K562 (cell line): ENCODE data around the gene ELAC2. TPM values are rescaled to one million over a fixed set of nuclear protein-coding genes. Genes with fewer than 3 reads are reported as not detected.

Source experiments
- ATAC-seq: fragments of 200-7000 bp; cut with Tn5 transposase; 3 replicates; pipeline ENCODE4 v1.9.1; 2020; ENCODE audit warnings: moderate library complexity
- BruUV-seq: library from RNA; stranded (reverse); fragments of 400-500 nt; replicated peaks from 2 replicates; lab custom pipeline; 2021; lab: Mats Ljungman, UMichigan
- CTCF ChIA-PET: fragments of 300-600 bp; formaldehyde crosslinking; extraction: SDS; loops from one replicate; lab custom pipeline; 2021; ENCODE audit warnings: low intra/inter-chr PET ratio; lab: Yijun Ruan, JAX
- POLR2A ChIA-PET: fragments of 300-600, 350-650 bp; sonication (Branson Sonifier 250); formaldehyde crosslinking; extraction: SDS; loops from one replicate; lab custom pipeline; 2021; ENCODE audit warnings: antibody characterized with exemption, inconsistent platforms; lab: Yijun Ruan, JAX
- DNase-seq, 4 experiments: peaks; one replicate each; pipeline versions ENCODE4 v3.0.0 to v3.0.0-alpha.2; 2011 to 2018; ENCODE audit warnings: low spot score in 3 of 4, mixed read lengths in 3 of 4; ENCODE audit errors: extremely low read depth in 1 of 4
- FAIRE-seq: peaks from 2 replicates; lab custom pipeline; 2011; peaks lifted over from hg19 to GRCh38; lab: Jason Lieb, UNC
- H2AFZ ChIP-seq: 2 replicates; pipeline ENCODE4 v1.6.0; 2011; ENCODE audit warnings: low read depth, low read length, control low read depth, inconsistent platforms
- H3K27ac ChIP-seq: fragments of 200-600 bp; 3 replicates; pipeline ENCODE4 v1.8.0; 2011; ENCODE audit warnings: low read depth, mild to moderate bottlenecking, control low read depth, inconsistent platforms, low read length, moderate library complexity, mixed read lengths; ENCODE audit errors: extremely low read depth
- H3K27me3 ChIP-seq, 2 experiments: fragments of 300-600 bp in 1 of 2; 2 replicates in 1 of 2; 3 replicates in 1 of 2; pipeline versions ENCODE4 v1.6.0 to v1.8.0; 2011; ENCODE audit warnings: inconsistent platforms in 2 of 2, low read length in 2 of 2, mild to moderate bottlenecking in 1 of 2, mixed read lengths in 1 of 2, moderate library complexity in 1 of 2; ENCODE audit not compliant: control insufficient read depth in 2 of 2, insufficient read depth in 2 of 2
- H3K36me3 ChIP-seq: fragments of 300-600 bp; 3 replicates; pipeline ENCODE4 v1.8.0; 2011; ENCODE audit warnings: mild to moderate bottlenecking, low read length, inconsistent platforms; ENCODE audit not compliant: control insufficient read depth, insufficient read depth
- H3K4me1 ChIP-seq, 2 experiments: fragments of 200-600 bp in 1 of 2; replicated peaks in 1 of 2; 2 replicates in 1 of 2; 3 replicates in 1 of 2; pipeline versions ENCODE4 v1.5.1 to v1.8.0; 2011; ENCODE audit warnings: inconsistent platforms in 2 of 2, low read length in 2 of 2, mild to moderate bottlenecking in 1 of 2, mixed read lengths in 1 of 2, moderate library complexity in 1 of 2; ENCODE audit not compliant: control insufficient read depth in 2 of 2, insufficient read depth in 2 of 2
- H3K4me2 ChIP-seq: 2 replicates; pipeline ENCODE4 v1.6.1; 2011; ENCODE audit warnings: low read length, control low read depth, inconsistent platforms, mixed read lengths; ENCODE audit not compliant: insufficient read depth
- H3K4me3 ChIP-seq: fragments of 200-600 bp; sonication (generic), shearing (Covaris generic); 2 replicates; pipeline ENCODE4 v1.5.1; 2016; ENCODE audit warnings: control low read depth, inconsistent platforms
- H3K79me2 ChIP-seq: fragments of 200-600 bp; 3 replicates; pipeline ENCODE4 v1.8.0; 2011; ENCODE audit warnings: low read length, inconsistent platforms; ENCODE audit not compliant: control insufficient read depth, insufficient read depth
- H3K9ac ChIP-seq, 2 experiments: 2 replicates each; pipeline versions ENCODE4 v1.6.0 to v1.6.1; 2011; ENCODE audit warnings: low read depth in 2 of 2, low read length in 2 of 2, control low read depth in 1 of 2, inconsistent platforms in 1 of 2, mild to moderate bottlenecking in 1 of 2, mixed read lengths in 1 of 2; ENCODE audit not compliant: insufficient read depth in 1 of 2
- H3K9me1 ChIP-seq: one replicate; pipeline ENCODE4 v1.6.0; 2011; ENCODE audit warnings: inconsistent platforms, mild to moderate bottlenecking, low read length, moderate library complexity; ENCODE audit not compliant: control insufficient read depth, insufficient read depth
- H3K9me3 ChIP-seq: replicated peaks from 2 replicates; pipeline ENCODE4 v1.5.1; 2011; ENCODE audit warnings: low read depth, low read length, inconsistent platforms; ENCODE audit not compliant: control insufficient read depth, insufficient read depth
- H4K20me1 ChIP-seq: replicated peaks from 2 replicates; pipeline ENCODE4 v1.6.1; 2011; ENCODE audit warnings: low read length, inconsistent platforms, mixed read lengths; ENCODE audit not compliant: control insufficient read depth, insufficient read depth
- GABPB1 ChIP-seq: sonication (generic); formaldehyde crosslinking; IDR thresholded peaks from 2 replicates; pipeline ENCODE4 v1.8.0; 2022; ENCODE audit warnings: mild to moderate bottlenecking, missing genetic modification reagents
- LCOR ChIP-seq: sonication (generic); formaldehyde crosslinking; IDR thresholded peaks from 2 replicates; pipeline ENCODE4 v1.8.0; 2022; ENCODE audit warnings: mild to moderate bottlenecking, missing genetic modification reagents
- NCOA6 ChIP-seq: fragments of 450-650 bp; IDR thresholded peaks from 2 replicates; pipeline ENCODE4 v1.6.1; 2017; ENCODE audit warnings: mild to moderate bottlenecking
- TCF7 ChIP-seq: sonication (generic); IDR thresholded peaks from 2 replicates; pipeline ENCODE4 v1.6.1; 2016; ENCODE audit warnings: antibody characterized with exemption, borderline replicate concordance
- YY1 ChIP-seq, 3 experiments: IDR thresholded peaks; 2 replicates each; pipeline ENCODE4 v1.6.1; 2011; ENCODE audit warnings: low read length in 2 of 3, mild to moderate bottlenecking in 2 of 3, moderate library complexity in 2 of 3, borderline replicate concordance in 1 of 3, control low read depth in 1 of 3, low read depth in 1 of 3; ENCODE audit not compliant: insufficient read depth in 3 of 3, insufficient replicate concordance in 2 of 3, control insufficient read depth in 1 of 3, insufficient read length in 1 of 3; ENCODE audit errors: extremely low read depth in 1 of 3
- ZNF143 ChIP-seq: sonication (generic); formaldehyde crosslinking; IDR thresholded peaks from 2 replicates; pipeline ENCODE4 v1.9.0; 2022; ENCODE audit warnings: mild to moderate bottlenecking, missing genetic modification reagents
- ZNF263 ChIP-seq: sonication (generic); formaldehyde crosslinking; IDR thresholded peaks from 2 replicates; pipeline ENCODE4 v1.8.0; 2022; ENCODE audit warnings: mild to moderate bottlenecking, missing genetic modification reagents, borderline replicate concordance
- ZNF778 ChIP-seq: fragments of 450-650 bp; formaldehyde crosslinking; IDR thresholded peaks from 2 replicates; pipeline ENCODE4 v1.4.0; 2020; ENCODE audit warnings: mild to moderate bottlenecking, moderate library complexity
- ZNF830 ChIP-seq: fragments of 250-450 bp; sonication (Bioruptor Pico); IDR thresholded peaks from 2 replicates; pipeline ENCODE4 v1.5.0; 2021; ENCODE audit warnings: mild to moderate bottlenecking
- whole genome bisulfite sequencing: fragments of 100-300 bp; shearing (Covaris generic); methylation state at CpG from one replicate; pipeline ENCODE4 v1.1.6; 2016; ENCODE audit warnings: low coverage, mixed read lengths; ENCODE audit not compliant: insufficient coverage; ENCODE audit errors: missing lambda C conversion rate; 5-methylcytosine and 5-hydroxymethylcytosine counted together
- in situ Hi-C: fragments of 300-500 bp; cut with MboI; formaldehyde crosslinking; loops from 4 replicates; pipeline ENCODE4 v1.15.0; 2018; ENCODE audit warnings: inconsistent platforms, mixed read lengths
- intact Hi-C: fragments of 100-400 bp; cut with micrococcal nuclease; formaldehyde crosslinking; loops from 2 replicates; pipeline ENCODE4 v1.14.2; 2022
- polyA plus RNA-seq, 8 experiments: library from polyadenylated mRNA; depleted of rRNA in 4 of 8; stranded (reverse) in 5 of 8; unstranded in 3 of 8; fragments of >200 nt; fragmentation: Nextera tagmentation in 2 of 8; fragmentation: Illumina TruSeq in 1 of 8; extraction: Ambion mirVana in 2 of 8; extraction: Trizol in 1 of 8; gene quantifications; 2 replicates each; pipeline versions ENCODE4 v1.2.1 to v1.2.3, GENCODE V29; 2011 to 2014; ENCODE audit warnings: inconsistent platforms in 1 of 8, missing spikeins in 1 of 8
- total RNA-seq, 7 experiments: library from RNA; depleted of rRNA in 6 of 7; stranded (reverse); fragments of >200 nt in 6 of 7; fragmentation: Illumina TruSeq in 2 of 7; extraction: Trizol in 2 of 7; gene quantifications; 2 replicates each; pipeline versions ENCODE4 v1.2.1 to v1.2.3, GENCODE V29; 2011 to 2021; ENCODE audit warnings: low replicate concordance in 1 of 7
- TF ChIP-seq, protein P1 (sequence below), 2 experiments: IDR thresholded peaks; 2 replicates each; pipeline ENCODE4 v1.6.1; 2012; ENCODE audit warnings: improper control_type of control experiment in 2 of 2, low read depth in 2 of 2, low read length in 2 of 2, borderline replicate concordance in 1 of 2
- TF ChIP-seq, protein P2 (sequence below): sonication (generic); formaldehyde crosslinking; IDR thresholded peaks from 2 replicates; pipeline ENCODE4 v1.8.0; 2023; ENCODE audit warnings: missing genetic modification reagents, mild to moderate bottlenecking, borderline replicate concordance

The ELAC2 gene
- total and polyA plus RNA-seq, 9 of the 15 experiments (the other 6 are each of a cell fraction or from before 2014, with no cell fraction given): 4.5 to 129 (median 70.6) TPM

DNA sequence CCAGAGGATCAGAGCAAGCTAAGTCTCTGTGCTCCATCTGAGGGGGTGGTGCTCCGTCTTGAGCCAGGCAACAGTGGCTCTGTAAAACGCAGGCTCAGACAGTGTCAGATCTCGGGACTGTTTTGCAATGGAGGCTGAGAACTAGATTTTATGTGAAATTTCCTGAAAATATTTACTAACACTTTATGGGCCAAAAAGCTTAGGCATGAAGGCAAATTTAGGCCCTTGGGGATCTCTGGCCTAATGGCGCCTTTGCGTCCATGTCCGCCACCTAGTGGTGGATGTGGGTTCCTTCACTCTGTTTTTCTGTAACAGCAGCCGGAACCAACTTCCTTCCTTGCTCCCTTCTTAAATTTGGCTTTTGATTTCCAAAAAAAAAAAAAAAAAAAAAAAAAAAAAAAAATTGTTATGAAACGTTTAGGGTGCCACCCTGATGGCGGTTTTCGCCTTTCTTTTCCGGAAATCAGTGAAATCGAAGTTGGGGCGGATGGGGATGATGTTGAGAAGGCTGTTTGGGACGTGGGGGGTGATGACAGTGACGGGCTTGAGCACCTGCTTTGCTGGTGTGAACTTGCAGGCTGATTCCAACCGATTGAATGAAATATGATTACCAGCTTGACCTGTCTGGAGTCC lies 14.0 kb upstream of the ELAC2 start:
- intact Hi-C loops (no loop called here), in situ Hi-C loops (no loop called here)
- H3K36me3 ChIP-seq: no peaks in the 10 kb centered on the region
- H3K79me2 ChIP-seq: no peaks in the 10 kb centered on the region
- H3K27me3 ChIP-seq: peaks cover 0 to 6% of the 10 kb centered on the region in 2 experiments; a peak in 1 of 5 replicates
- peak overlapping the region; percentile 80 for H2AFZ ChIP-seq
- no peak overlapping the region for H3K27ac ChIP-seq
- H3K9ac ChIP-seq: no peak overlapping the region
- H3K9me3 ChIP-seq: no peaks in the 10 kb centered on the region
- no peaks in the 10 kb centered on the region for H3K9me1 ChIP-seq
- no peak overlapping the region for H3K4me3 ChIP-seq
- H3K4me2 ChIP-seq: no peak overlapping the region
- peak; percentile 93 for FAIRE-seq
- H4K20me1 ChIP-seq: no peaks in the 10 kb centered on the region
- CTCF ChIA-PET: interaction anchor here (1.1 kb wide), 1 partner anchor 851 kb away, joined by 5 read pairs; no protein-coding TSS in a partner anchor
- ATAC-seq: peak; percentile 72
- BruUV-seq: no TSS peak
- DNase-seq: peak; percentile 60 to 73 (median 67)
- WGBS: 25% methylated on average over 13 of the region's 16 CpGs
- POLR2A ChIA-PET: no interaction called here
- H3K4me1 ChIP-seq: no peaks in the 10 kb centered on the region
- TF ChIP-seq ZNF143 (no peak), ZNF778 (CRISPR knock-in tag) (no peak), LCOR (no peak), YY1 (IDR thresholded peaks at IDR 0.05; ENCODE audit: borderline replicate concordance in 1 of 3, control insufficient read depth in 1 of 3, extremely low read depth in 1 of 3, insufficient read depth in 3 of 3, insufficient read length in 1 of 3, insufficient replicate concordance in 2 of 3, low read depth in 1 of 3, low read length in 2 of 3) (peak in 1 of 3 experiments; percentile 82), TCF7 (no peak), ZNF830 (CRISPR knock-in tag) (no peak), NCOA6 (no peak), GABPB1 (CRISPR knock-in tag) (no peak), ZNF263 (CRISPR knock-in tag) (0 out of 2 replicates have a peak, but pooled peaks have one; percentile 50)
- TF ChIP-seq, protein P1, sequence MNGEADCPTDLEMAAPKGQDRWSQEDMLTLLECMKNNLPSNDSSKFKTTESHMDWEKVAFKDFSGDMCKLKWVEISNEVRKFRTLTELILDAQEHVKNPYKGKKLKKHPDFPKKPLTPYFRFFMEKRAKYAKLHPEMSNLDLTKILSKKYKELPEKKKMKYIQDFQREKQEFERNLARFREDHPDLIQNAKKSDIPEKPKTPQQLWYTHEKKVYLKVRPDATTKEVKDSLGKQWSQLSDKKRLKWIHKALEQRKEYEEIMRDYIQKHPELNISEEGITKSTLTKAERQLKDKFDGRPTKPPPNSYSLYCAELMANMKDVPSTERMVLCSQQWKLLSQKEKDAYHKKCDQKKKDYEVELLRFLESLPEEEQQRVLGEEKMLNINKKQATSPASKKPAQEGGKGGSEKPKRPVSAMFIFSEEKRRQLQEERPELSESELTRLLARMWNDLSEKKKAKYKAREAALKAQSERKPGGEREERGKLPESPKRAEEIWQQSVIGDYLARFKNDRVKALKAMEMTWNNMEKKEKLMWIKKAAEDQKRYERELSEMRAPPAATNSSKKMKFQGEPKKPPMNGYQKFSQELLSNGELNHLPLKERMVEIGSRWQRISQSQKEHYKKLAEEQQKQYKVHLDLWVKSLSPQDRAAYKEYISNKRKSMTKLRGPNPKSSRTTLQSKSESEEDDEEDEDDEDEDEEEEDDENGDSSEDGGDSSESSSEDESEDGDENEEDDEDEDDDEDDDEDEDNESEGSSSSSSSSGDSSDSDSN (IDR thresholded peaks at IDR 0.05; ENCODE audit: borderline replicate concordance in 1 of 2, low read depth in 2 of 2, low read length in 2 of 2): no peak
- TF ChIP-seq, protein P2, sequence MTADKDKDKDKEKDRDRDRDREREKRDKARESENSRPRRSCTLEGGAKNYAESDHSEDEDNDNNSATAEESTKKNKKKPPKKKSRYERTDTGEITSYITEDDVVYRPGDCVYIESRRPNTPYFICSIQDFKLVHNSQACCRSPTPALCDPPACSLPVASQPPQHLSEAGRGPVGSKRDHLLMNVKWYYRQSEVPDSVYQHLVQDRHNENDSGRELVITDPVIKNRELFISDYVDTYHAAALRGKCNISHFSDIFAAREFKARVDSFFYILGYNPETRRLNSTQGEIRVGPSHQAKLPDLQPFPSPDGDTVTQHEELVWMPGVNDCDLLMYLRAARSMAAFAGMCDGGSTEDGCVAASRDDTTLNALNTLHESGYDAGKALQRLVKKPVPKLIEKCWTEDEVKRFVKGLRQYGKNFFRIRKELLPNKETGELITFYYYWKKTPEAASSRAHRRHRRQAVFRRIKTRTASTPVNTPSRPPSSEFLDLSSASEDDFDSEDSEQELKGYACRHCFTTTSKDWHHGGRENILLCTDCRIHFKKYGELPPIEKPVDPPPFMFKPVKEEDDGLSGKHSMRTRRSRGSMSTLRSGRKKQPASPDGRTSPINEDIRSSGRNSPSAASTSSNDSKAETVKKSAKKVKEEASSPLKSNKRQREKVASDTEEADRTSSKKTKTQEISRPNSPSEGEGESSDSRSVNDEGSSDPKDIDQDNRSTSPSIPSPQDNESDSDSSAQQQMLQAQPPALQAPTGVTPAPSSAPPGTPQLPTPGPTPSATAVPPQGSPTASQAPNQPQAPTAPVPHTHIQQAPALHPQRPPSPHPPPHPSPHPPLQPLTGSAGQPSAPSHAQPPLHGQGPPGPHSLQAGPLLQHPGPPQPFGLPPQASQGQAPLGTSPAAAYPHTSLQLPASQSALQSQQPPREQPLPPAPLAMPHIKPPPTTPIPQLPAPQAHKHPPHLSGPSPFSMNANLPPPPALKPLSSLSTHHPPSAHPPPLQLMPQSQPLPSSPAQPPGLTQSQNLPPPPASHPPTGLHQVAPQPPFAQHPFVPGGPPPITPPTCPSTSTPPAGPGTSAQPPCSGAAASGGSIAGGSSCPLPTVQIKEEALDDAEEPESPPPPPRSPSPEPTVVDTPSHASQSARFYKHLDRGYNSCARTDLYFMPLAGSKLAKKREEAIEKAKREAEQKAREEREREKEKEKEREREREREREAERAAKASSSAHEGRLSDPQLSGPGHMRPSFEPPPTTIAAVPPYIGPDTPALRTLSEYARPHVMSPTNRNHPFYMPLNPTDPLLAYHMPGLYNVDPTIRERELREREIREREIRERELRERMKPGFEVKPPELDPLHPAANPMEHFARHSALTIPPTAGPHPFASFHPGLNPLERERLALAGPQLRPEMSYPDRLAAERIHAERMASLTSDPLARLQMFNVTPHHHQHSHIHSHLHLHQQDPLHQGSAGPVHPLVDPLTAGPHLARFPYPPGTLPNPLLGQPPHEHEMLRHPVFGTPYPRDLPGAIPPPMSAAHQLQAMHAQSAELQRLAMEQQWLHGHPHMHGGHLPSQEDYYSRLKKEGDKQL (CRISPR knock-in tag): no peak
